Left renal pelvis (tissue), 4 donors: Measurements from ENCODE around the gene PIK3CA. TPM values are rescaled to one million over a fixed set of nuclear protein-coding genes. Genes with fewer than 3 reads are reported as not detected.
"Not testable (repeated sequence)": the region's sequence is repeated elsewhere in the genome, so short reads cannot be mapped to it uniquely, and the experiment has no call there.

Experiments
- DNase-seq, 4 donors: peaks; one replicate each; pipeline ENCODE4 v3.0.0-alpha.2; 2013; ENCODE audit warnings: low read depth in 4 of 4, low spot score in 3 of 4
- polyA plus RNA-seq, 4 donors: library from polyadenylated mRNA; unstranded; fragments of 120-200 nt; gene quantifications; one replicate each; pipeline ENCODE4 v1.2.1, GENCODE V29; 2013; ENCODE audit not compliant: insufficient read length in 4 of 4

PIK3CA gene
- polyA plus RNA-seq, 4 donors, result 28.9 to 31.8 (median 29.9) TPM

DNA sequence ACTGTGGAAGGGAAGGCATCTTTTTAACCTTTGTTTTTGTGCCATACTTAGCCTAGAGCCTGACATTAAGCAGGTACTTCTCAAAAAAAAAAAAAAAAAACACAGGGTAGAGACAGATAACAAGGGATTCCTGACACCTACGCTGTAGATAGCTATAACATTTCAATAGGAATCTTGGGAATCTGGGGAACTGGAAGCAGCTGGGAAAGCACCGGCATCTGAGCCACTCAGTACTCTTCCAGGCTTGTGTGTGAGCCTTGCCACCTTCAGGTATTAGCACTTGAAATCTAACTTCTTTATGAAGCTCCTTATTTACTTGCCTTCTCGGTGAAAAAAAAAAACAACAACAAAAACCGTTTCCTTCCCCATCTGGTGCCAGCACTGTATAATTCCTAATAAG lies 46.8 kb downstream of the PIK3CA start:
- DNase-seq, result no peak

DNA sequence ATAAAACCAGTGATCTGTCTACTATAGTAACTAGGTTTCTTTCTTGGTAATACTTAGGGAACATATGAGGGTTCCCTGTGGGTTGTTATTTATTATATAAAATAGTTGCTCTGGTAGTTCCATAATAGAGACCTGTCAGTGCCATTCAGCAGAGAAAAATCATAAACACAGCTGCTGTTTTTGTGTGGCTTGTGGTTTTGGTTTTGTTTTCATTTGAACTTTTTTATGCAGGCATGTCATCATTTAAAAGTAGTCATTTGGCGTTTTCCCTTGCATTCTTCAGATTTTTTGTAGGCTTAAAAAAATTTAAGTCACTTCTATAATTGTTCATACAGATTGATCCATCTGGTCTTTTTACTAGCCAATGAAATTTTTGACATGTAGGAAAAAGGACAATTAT lies 47.9 kb downstream of the PIK3CA start:
- no peak for DNase-seq

GRCh38 chr3:179196700-179197099 lies 48.5 kb downstream of the PIK3CA start:
- no peak for DNase-seq

DNA sequence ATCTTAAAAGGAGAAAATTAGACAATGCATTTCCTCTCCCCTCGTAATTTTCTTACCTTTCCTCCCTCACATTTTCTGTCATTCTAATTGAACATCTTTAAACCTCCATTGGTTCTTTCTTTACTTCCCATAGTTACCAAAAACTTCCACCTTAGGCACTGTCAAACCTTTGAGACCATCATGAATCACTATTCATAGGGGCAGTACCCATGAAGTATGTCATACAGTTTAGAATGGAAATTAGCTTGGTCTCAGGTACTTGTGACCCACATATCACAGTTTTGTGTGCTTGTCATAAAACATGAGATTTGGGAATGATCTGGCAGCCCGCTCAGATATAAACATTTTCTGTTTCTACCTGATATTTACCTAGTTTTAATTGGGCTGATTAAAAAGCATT lies 52.6 kb downstream of the PIK3CA start:
- DNase-seq, result no peak

DNA sequence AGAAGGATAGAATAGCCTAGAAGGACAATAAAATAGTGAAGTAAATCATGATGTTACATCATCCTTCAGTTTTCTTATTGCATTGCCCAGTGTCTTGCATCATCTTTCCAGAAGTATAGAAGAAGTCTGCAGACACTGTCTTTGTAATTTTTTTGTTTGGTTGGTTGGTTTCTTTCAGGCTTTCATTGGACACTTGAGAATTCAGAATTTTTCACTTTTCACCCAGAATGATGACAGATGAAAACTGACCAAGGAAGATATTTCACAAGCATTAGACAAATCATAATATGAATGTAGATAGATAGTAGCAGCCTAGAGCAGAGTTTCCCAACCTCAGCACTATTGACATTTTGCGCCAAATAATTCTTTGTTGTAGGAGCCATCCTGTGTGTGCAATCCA lies 67.4 kb downstream of the PIK3CA start:
- DNase-seq, result not testable (repeated sequence)

DNA sequence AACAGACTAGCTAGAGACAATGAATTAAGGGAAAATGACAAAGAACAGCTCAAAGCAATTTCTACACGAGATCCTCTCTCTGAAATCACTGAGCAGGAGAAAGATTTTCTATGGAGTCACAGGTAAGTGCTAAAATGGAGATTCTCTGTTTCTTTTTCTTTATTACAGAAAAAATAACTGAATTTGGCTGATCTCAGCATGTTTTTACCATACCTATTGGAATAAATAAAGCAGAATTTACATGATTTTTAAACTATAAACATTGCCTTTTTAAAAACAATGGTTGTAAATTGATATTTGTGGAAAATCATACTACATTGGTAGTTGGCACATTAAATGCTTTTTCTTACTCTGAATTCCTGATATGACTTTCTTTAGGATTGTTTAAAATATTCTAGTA lies 70.1 kb downstream of the PIK3CA start:
- DNase-seq, result not testable (repeated sequence)

DNA sequence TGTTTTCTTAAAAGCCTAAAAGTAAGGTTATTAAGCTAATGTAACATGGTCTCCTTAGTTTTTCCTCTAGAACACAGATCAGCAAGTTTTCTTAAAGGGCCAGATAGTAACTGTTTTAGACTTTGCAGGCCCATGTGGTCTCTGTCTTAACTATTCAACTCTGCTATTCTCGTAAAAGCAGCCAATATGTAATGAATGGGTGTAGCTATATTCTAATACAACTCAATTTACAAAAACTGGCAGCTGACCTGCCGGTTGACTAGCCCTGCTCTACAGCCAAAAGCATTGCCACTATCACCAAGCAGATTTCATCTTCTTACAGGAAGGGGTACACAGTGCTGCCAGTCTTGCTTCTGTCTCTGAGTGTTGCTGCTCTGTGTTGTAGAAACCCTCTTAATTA lies 75.4 kb downstream of the PIK3CA start:
- DNase-seq, result no peak

- DNase-seq, result no peak
These were observed 76.4 kb downstream of the PIK3CA start for GRCh38 chr3:179224584-179224983.

GRCh38 chr3:179227349-179227748 lies 79.2 kb downstream of the PIK3CA start:
- DNase-seq, result no peak

GRCh38 chr3:179229177-179229576 lies 81.0 kb downstream of the PIK3CA start:
- DNase-seq, result no peak

DNA sequence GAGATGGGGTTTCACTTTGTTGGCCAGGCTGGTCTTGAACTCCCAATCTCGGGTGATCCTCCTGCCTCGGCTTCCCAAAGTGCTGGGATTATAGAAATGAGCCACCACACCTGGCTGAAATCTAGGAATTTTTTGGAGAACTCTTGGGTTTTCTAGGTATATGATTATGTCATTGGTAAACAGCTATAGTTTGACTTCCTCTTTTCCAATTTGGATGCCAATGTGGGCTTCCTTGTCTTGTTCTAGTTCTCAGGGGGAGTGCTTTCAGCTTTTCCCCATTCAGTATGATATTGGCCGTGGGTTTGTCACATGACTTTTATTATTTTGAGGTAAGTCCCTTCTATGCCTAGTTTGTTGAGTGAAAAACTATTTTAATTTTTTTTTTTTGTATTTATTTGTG lies 84.9 kb downstream of the PIK3CA start:
- DNase-seq, result no peak

DNA sequence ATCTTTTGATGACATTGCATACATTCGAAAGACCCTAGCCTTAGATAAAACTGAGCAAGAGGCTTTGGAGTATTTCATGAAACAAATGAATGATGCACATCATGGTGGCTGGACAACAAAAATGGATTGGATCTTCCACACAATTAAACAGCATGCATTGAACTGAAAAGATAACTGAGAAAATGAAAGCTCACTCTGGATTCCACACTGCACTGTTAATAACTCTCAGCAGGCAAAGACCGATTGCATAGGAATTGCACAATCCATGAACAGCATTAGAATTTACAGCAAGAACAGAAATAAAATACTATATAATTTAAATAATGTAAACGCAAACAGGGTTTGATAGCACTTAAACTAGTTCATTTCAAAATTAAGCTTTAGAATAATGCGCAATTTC lies 86.0 kb downstream of the PIK3CA start:
- DNase-seq, result no peak

- DNase-seq, result no peak
These were observed 88.6 kb downstream of the PIK3CA start for GRCh38 chr3:179236669-179237301.

GRCh38 chr3:179240299-179240698 lies 92.1 kb downstream of the PIK3CA start:
- DNase-seq, result not testable (repeated sequence)

DNA sequence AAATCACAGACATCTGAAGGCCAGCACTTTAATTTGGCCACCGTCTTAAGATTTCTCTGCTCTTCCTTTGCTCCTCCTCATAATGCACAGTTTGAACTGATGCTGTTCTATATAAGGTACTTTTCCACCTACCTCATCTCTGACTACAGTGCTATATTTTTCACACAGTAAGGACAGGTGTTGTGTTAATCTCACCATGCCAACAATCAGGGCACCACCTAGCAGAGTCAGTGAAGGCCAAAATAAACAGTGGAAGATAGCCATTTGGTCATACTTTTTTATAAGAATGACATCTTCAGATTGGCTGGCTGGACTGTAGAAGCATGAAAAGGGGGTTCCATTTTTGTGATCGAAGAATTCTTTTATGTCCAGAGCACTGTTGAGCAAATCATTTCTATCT lies 94.7 kb downstream of the PIK3CA start:
- not testable (repeated sequence) for DNase-seq

DNA sequence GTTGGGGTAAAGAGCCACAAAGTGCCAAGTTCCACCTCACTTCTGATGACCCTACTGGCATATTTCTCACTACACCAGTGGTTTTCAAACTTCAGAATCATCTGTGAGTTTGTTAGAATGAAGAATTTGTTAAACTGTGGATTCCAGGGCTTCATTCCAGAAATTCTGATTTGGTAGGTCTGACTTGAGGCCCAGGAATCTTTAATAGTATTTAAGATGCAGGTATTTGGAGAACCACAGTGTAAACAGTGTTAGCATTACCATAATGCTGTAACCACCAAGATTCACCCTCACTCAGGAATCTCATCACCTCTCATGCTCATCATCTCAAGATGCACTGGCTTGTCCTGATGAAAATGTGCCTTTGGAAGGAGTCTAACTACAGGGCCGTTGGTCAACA lies 96.7 kb downstream of the PIK3CA start:
- no peak for DNase-seq

- DNase-seq, result no peak
These were observed 99.3 kb downstream of the PIK3CA start for GRCh38 chr3:179247289-179248015.

- no peak for DNase-seq
These were observed 102.8 kb downstream of the PIK3CA start, which contains the start of gene KCNMB3 for GRCh38 chr3:179250803-179251476. KCNMB3 (minus strand) TSS chr3:179251114; CDS start chr3:179250990, 124 bp downstream.

DNA sequence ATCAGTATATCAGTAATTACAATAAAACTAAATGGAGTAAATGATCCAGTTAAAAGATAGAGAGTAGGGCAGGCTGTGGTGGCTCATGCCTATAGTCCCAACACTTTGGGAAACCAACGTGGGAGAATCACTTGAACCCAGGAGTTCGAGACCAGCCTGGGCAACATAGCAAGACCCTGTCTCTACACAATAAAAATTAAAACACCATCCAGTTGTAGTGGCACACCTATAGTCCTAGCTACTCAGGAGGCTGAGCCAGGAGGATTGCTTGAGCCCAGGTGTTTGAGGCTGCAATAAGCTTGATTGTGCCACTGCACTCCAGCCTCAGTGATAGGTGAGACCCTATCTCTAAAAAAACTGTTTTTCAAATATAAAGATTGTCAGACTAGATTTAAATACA lies 108.7 kb downstream of the PIK3CA start:
- DNase-seq, result no peak

- not testable (repeated sequence) for DNase-seq
These were observed 109.6 kb downstream of the PIK3CA start for GRCh38 chr3:179257742-179258141.

DNA sequence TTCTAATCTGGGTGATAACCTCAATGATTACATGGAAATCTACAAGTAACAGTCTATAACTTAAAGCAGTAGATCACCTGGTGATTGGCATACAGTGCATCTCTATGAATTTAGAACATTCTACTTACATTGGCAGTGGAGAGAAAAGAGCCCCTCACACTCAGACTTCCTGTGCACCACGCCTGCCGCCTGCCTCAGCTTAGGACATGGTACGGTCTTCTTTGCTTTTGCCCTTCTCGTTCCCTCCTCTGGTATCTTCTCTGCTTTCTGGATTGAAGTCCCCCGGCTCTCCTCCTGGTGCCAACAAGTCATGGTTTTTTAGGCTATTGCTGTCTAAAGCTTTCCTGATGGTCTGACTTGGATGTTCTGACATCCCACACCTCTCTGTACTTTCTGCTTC lies 110.7 kb downstream of the PIK3CA start:
- no peak for DNase-seq
